Measurements from ENCODE around the gene AKIRIN2.
"Not testable (repeated sequence)": the region's sequence is repeated elsewhere in the genome, so short reads cannot be mapped to it uniquely, and the experiment has no call there.

Gene AKIRIN2

DNA sequence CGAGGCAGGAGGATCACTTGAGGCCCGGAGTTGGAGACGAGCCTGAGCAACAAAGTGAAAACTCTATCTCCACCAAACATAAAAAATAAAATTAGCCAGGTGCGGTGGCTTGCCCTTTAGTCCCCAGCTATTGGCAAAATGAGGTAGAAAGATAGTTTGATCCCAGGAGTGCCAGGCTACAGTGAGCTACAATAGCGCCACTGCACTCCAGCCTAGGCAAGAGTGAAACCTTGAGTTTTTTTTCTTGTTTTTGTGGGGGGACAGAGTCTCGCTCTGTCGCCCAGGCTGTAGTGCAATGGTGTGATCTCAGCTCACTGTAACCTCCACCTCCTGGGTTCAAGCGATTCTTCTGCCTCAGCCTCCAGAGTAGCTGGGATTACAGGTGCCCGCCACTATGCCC is 14.1 kb downstream of the AKIRIN2 start:
- DNase-seq (ENCODE audit: low read depth), result not testable (repeated sequence)

DNA sequence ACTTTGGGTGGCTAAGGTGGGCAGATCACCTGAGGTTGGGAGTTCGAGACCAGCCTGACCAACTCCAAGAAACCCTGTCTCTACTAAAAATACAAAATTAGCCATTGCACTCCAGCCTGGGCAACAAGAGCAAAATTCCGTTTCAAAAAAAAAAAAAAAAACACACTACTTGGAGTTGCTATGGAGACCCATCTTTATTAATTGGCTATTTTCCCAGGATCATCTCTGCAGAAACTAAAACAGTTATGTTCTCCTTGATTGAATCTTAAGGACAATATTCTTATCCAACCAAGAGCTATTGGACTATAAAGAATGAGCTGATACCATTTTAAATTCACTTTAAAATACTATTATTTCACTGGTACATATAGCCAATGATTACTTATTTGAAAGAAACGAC is 14.7 kb downstream of the AKIRIN2 start:
- no peak for DNase-seq (ENCODE audit: low read depth)

DNA sequence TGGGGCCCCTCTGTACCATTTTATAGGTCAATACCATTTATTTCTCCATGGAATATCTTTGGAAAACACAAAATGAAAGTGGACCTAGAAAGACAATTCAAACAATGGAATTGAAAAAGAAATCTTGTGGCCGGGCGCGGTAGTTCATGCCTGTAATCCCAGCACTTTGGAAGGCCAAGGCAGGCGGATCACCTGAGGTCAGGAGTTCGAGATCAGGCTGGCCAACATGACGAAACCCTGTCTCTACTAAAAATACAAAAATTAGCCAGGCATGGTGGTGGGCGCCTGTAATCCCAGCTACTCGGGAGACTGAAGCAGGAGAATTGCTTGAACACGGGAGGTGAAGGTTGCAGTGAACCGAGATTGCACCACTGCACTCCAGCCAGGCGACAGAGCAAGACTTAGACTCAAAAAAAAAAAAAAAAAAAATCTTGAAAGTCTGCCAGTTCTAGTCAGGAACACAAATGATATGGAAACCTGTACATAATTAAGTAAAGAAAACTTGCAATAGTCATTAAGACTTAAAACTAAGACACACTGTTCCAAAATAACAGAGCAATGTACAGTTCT is 15.3 kb downstream of the AKIRIN2 start:
- DNase-seq (ENCODE audit: low read depth), result not testable (repeated sequence)

DNA sequence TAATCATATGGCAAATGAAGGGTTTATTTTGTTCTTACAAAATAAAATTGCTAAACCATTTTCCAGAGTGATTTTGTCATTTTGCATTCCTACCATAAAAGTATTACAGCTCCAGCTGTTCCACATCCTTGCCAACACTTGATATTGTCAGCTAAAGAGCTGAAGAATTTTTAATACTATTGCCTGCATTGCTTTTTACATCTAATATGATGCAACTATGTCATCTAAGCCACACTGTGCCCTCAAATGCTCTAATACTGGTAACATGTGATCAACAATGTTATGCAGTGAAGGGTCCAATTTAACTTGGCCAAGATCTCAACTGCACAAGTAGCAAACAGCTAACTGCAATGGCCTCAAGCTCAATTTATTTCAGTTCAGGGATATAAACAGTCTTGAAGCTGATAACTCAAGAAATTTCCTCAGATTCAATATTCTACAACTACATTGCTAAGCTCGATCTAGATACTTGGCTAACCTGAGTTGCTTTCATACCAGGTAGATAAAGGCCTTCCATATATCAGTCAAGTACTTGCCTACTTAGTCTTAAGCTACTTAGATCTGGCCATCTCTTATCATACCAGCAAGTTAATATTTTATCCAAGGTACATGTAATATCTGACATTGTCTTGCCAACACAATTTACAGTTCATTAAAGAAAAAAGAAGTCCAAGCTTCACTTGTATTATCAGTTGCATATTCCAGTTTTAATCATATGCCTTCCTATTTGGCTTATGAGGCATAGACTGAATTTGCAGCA is 17.0 kb downstream of the AKIRIN2 start:
- no peak for DNase-seq (ENCODE audit: low read depth)

DNA sequence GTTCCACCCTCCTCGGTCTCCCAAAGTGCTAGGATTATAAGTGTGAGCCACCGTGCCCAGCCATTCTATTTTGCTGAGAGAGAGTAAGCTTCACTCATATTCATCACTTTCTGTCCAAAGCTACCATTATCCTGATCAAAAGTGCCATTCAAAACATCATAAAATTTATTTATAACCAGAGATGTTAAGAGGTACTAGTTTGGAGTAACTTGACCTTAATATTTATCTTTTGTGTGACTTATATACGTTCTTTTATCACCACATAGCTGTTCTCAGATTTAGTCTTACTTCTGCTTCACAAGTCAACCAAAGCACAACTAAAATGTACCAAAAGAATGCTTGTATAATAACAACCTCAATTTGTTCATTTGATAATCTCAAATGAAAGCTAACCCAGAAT is 18.1 kb downstream of the AKIRIN2 start:
- DNase-seq (ENCODE audit: low read depth), result no peak

DNA sequence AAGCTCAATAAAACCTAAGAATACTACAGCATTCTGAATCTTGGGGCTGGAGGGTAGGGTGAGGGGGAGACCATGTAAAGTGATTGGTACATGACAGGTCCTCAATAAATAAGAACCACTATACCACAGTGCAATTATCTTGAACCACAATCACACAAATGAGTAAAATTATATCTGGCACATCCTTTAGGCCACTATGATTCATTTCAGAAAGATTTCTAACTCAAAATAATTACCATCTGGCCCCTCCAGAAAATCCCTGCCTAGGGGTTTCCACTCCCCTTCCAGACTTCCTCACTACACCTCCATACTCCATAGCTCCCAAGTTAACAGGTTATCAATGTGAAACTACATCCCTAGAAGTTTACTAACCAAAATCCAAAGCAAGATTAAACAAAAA is 19.7 kb downstream of the AKIRIN2 start:
- no peak for DNase-seq (ENCODE audit: low read depth)

DNA sequence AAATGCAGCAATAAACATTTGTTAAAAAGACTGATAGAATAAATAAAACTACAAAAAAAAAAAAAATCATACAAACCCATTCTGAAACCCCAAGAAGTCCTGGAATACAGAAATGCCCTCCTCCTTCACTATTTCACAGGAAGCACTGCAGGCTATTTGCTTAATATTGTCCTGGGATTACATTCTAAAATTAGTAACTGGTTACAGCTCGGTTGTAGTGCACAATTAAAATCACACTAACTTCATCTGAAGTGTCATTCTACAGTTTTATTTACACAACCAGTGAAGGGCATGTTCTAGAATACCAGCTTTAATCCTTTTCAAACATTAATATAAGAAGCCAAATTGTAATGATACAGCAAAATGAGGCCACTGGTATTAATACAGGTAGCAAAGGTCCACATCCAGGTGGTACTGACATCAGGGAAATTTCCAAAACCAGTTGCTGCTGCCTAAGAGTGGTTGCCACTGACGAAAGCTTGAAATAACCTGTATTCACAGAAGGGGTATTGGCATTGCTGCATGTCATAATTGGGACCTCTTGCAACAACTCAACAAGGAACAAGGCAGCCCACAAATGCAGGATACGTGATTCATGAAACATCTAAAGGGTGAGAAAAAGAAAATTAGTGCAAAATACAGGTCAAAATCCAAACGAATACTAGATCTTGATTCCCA is 26.9 kb downstream of the AKIRIN2 start:
- DNase-seq (ENCODE audit: low read depth), result no peak

DNA sequence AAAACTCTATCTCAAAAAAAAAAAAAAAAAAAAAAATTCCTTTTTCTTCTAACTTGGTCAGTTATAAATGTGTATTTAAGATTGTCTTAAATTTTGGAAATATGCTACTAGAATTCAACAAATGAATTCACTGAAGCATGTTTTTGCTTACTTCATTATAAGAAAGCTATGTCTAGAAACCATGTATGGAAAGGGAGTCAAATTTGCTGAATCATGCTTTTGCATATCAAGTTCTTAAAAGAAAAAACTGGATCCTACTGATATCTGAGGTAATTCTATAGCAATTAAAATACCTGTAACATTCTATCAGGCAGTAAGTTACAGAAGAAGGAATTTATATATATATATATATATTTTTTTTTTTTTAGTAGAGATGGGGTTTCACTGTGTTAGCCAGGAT is 27.7 kb downstream of the AKIRIN2 start:
- no peak for DNase-seq (ENCODE audit: low read depth)

DNA sequence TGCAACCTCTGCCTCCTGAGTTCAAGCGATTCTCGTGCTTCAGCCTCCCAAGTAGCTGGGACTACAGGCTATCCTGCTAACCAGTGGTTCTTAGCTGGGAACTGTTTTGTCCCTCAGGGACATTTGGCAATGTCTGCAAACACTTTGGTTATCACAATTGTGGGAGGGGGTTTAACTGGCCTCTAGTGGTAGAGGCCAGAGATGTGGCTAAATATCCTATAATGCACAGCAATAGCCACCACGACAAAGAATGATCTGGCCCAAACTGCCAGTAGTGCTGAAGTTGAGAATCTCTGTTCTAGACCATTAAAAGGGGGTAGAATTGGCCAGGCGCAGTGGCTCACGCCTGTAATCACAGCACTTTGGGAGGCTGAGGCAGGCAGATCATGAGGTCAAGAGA is 28.8 kb downstream of the AKIRIN2 start:
- no peak for DNase-seq (ENCODE audit: low read depth)

DNA sequence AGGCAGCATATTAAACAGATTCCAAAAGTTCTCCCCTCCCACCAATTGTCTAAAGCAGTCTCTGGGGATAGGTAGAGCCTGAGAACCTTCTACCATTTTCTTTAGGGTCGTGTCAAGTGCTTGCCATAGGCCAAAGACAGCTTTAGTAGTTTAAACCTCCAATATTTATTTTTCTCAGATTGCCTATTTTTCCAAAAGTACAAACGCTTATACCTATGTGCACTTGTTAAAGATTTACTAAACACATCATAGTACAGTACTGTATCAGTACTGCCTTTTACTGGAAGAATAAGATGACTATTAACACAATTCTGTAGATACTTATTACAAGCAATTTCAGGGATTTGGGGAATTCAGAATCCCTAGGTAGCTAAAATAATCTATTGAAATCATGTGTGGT is 29.4 kb downstream of the AKIRIN2 start:
- DNase-seq (ENCODE audit: low read depth), result no peak

DNA sequence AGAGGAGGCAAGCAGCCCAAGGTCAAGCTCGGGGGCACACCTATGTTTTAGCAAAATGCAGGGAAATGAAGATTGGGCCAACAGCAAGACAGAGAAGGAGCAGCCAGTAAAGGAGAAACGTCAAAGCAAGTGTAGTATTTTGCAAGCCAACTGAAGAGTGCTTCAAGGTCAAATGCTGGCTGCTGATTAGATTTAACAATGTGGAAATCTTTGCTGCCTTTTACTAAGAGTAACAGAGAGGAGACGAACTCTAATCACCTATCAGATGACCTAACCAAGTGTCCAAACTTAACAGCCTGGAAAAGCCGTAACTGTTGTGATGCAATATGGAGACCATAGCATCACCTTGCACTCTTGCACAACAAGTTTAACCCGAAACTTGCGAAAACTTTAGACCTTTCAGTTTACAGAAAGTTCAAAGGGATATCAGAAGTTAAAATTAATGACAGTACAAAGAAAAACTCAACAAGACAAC is 30.4 kb downstream of the AKIRIN2 start:
- DNase-seq (ENCODE audit: low read depth), result no peak

DNA sequence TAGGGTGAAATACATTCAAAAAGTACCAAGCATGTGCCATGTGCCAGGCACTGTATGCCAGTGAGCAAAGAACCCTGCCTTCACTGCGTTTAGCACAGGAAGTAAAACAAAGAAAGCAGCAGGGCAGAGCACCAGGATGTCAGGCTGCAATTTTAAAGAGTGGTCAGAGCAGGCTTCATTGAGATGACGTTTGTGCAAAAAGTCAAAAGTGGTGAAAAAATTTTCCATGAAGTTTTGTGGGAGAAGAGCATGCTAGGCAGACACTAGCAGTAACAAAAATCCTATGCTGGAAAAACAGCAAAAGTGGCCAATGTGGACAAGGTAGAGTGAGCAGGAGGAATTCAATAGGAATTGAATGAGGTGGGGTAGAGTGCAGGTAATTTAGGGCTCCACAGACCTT is 31.3 kb downstream of the AKIRIN2 start:
- DNase-seq (ENCODE audit: low read depth), result no peak

DNA sequence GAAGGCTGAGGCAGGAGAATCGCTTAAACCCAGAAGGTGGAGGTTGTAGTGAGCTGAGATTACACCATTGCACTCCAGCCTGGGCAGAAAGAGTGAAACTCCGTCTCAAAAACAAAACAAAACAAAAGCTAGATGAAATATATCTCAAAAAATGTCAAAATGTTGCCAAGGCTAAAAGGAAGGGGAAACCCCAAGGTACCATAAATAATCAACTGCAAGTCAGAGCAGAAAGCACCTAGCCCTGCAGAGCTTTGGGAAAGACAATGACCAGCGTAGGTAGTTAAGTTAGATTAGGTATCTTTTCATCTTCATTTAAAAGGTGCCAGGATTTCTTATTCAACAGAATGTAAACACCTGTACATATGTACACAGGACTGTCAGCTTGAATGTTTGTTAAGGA is 33.0 kb downstream of the AKIRIN2 start:
- DNase-seq (ENCODE audit: low read depth), result no peak

DNA sequence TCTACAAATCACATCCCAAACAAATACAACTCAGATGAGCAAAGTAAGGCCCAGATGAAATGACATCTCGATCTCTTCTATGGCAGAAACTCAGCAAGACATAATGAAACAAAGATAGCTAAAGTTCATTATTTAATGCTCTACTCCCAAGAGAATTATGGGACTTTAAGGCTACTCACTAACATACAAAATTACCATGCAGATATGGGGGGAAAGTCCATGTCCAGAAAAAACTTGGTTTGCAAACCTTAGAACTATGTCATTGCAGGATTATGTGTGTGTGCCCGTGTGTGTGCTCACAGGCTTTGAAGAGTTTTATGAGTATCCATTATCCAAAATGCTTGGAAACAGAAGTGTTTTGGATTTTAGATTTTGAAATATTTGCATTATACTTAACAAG is 34.0 kb downstream of the AKIRIN2 start:
- no peak for DNase-seq (ENCODE audit: low read depth)

DNA sequence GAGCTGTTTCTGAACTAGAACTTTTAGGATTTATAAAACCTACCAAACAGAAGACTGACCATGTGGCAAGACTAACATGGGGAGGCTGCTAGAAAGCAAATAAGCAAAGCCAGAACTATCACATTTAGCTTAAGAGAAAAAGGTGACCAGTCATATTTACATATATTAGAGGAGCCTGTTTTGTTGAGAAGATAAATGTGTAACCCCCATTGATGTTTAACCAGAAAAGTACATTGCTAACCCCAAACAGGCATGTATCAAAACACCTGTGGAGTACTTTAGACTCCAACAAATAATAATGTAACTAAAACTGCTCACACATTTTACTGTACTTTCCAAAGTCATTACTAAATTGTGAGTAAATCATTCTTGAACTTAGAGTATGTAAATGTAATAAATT is 35.0 kb downstream of the AKIRIN2 start:
- no peak for DNase-seq (ENCODE audit: low read depth)

DNA sequence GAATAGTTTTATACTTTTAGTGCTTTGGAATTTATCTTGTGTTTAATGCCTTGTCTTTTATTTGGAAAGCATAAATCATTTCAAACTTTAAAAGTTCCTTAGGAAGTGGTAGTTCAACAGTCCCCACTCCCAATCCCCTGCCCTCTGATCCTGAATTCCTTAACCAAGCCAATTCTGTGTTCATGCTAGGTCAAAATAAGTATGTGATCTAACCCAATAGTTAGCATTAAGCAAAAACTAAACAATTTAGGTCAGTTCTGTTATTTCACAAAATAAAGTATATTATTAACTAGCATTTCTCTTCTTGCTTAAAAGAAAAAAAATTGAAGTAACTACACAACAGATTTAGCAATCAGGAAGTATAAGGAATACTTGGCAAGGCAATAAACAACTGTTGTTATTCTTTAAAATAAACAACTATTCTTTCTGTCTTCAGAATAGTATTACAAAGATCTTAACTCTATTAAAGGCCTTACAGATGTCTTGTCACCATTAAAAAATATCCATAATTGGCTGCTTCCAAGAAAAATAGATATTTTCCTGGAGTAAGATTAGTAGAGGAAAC is 37.0 kb downstream of the AKIRIN2 start:
- no peak for DNase-seq (ENCODE audit: low read depth)

DNA sequence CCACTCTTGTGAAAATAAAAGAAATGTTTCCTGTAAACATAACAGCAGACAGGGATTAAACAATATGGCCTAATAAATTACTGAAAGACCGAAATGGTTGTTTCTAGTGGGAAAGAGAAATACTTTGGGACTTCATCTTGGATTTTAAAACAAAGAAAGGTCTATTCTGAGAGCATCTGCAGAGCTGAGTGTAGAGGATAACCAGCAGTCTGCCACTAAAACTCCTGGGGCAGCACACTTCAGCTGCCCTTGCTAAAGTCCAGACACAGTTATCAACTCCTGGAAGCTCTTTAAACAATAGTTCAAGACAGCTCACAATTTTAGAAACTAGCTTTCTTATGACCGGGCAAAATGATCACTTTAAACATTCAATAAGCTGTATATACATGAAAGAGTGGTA is 38.6 kb downstream of the AKIRIN2 start:
- DNase-seq (ENCODE audit: low read depth), result no peak

DNA sequence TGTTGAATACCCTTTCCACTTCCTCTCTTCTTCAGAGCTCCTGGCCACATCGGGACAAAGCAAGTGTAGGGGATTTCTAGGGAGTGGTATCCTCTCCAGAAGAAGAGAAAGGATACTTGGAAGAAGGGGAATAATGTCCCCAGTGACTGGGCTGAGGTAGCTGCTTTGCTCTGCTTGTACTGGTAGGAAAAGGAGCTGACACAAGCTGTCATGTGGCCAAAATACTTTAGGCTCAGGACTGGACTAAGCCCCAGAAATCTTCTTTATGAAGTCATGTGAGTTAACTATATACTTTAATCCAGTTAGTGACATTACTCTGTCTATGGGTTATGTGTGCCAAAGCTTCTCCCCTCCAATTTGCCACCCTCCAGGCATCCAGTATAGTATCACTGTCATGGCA is 40.5 kb downstream of the AKIRIN2 start:
- no peak for DNase-seq (ENCODE audit: low read depth)

DNA sequence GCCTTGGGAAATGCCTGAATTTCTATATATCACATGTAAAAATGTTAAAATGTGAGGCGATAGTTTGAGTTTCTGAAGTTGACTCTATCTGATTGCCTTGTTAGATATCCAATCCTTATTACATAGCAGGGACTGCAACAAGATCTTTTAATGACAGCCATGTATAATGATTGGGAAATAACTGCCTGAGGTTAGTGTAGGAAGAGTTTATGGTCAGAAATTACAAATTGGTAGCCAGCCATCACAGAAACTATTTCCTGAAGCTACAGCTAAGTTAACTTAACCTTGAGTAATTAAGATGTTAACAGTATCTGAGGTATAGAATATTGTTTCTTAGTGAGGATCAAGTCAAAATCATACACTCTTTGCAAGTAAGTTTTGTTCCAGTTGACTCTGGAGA is 41.0 kb downstream of the AKIRIN2 start:
- DNase-seq (ENCODE audit: low read depth), result no peak

DNA sequence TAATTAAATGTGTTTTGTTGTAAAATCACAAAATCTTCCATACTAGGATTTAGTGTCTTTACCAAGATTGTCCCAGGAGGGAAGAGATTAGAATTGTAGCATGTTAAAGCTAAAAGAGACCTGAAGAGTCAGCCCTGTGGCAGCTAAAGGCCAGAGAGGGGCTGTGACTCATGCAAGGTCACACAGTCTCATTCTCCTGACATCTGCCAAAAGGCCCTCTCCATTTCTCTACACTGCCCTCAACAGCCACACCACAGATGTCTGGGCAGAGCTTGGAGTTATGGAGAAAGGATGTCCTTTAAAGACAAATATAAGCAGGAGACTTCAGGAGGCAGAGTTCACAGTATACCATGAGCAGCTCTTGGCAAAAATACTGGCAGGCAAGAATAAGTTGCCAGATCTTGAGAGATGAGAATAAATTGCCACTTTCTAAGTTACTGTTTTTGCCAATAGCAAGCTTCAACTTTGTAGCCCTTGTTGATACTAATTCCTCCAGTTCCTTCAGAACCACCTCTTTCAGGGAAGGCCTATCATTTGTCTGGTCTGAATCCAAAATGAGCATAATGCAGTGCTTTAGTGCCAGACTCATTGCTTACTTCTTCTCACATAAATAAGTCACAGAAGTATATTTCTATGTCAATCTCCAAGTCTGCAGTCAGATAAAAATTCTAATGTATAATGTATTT is 41.7 kb downstream of the AKIRIN2 start:
- DNase-seq (ENCODE audit: low read depth), result no peak

DNA sequence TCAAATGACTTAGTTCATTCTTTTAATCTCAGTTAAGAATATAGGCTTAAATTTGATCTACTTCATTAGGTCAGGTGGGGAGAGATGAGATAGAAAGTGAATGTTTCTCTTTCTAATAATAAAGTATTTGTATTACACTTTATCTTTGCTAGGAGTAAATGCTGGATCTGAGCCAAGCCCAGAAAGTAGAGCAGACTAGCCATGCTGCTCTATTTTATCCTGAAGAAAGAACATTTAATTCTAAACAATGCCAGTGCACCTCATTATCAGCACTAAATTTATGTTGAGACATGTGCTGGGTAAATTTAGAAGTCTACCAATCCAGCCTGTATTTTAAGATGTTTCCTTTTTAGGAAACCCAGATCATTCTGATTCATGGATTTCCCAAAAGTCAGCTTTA is 43.5 kb downstream of the AKIRIN2 start:
- no peak for DNase-seq (ENCODE audit: low read depth)

DNA sequence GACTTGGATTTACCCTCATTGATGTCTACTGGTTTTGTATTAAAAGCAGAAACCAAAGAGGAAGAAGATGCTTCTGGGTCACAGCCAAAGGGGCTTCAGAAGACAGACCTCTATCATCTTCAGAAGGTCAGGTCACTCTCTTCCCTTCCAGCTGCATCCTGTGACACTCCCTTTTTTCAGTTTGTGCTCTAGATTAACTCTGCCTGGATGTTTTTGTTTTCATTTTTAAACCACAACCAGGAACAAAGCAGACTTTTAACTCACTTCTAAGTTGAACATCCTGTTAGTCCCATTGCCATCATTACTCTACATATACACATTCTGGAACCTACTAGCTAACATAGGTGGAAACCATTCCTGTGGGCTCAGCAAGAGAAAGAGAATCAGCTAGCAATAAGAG is 45.2 kb downstream of the AKIRIN2 start:
- DNase-seq (ENCODE audit: low read depth), result no peak

DNA sequence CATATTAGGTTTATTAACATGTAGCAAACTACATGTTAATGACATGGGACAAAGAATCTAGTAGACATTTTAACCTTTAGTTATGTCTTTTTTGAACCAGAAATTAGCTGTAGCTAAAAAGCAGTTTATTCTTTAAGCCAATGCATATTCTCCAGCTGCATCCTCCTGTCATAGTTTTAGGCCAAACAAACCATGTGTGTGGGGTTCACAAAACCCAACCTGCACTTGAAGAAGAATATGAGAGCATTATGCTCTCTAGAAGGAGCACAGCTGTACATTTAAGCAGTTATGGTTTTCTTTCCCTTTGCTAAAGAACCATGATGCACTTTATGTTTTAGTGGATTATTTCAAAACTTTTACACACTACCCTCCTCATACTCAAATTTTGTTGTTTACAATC is 46.2 kb downstream of the AKIRIN2 start:
- no peak for DNase-seq (ENCODE audit: low read depth)

All from T-helper 22 cell (primary cell).